Upper lobe of left lung (tissue), 6 donors: ENCODE measurements around the gene ESAM. TPM values are rescaled to one million over a fixed set of nuclear protein-coding genes. Genes with fewer than 3 reads are reported as not detected.

Source experiments
- ATAC-seq, 2 donors: fragments of 200-7000 bp; cut with Tn5 transposase; one replicate each; pipeline ENCODE4 v1.9.1; 2022; ENCODE audit warnings: mild to moderate bottlenecking in 2 of 2, moderate library complexity in 2 of 2; ENCODE audit not compliant: low FRiP score in 2 of 2
- DNase-seq, 2 donors: peaks; one replicate each; pipeline ENCODE4 v3.0.0-alpha.2; 2019 to 2020
- H3K27ac ChIP-seq, 4 donors: fragments of 200-600 bp; sonication (generic); one replicate each; pipeline ENCODE4 v1.5.1; 2016 to 2019
- H3K27me3 ChIP-seq, 4 donors: fragments of 200-600 bp; sonication (generic); one replicate each; pipeline ENCODE4 v1.5.1; 2017 to 2019
- H3K36me3 ChIP-seq, 4 donors: fragments of 200-600 bp; sonication (generic); one replicate each; pipeline ENCODE4 v1.5.1; 2016 to 2019
- H3K4me1 ChIP-seq, 4 donors: fragments of 200-600 bp; sonication (generic); one replicate each; pipeline ENCODE4 v1.5.1; 2018 to 2019
- H3K4me3 ChIP-seq, 4 donors: fragments of 200-600 bp; sonication (generic); one replicate each; pipeline ENCODE4 v1.5.1; 2017 to 2019; ENCODE audit warnings: mild to moderate bottlenecking in 2 of 4, moderate library complexity in 1 of 4
- H3K9me3 ChIP-seq, 4 donors: fragments of 200-600 bp; sonication (generic); one replicate each; pipeline ENCODE4 v1.5.1; 2018 to 2019
- EP300 ChIP-seq, 4 donors: sonication (generic); formaldehyde crosslinking; IDR thresholded peaks; one replicate each; pipeline ENCODE4 v1.5.1; 2017; ENCODE audit warnings: antibody characterized with exemption in 4 of 4, control low read depth in 2 of 4
- POLR2A ChIP-seq, 4 donors: fragments of 450-650 bp; IDR thresholded peaks; one replicate each; pipeline ENCODE4 v1.5.1; 2016 to 2017; ENCODE audit warnings: antibody characterized with exemption in 4 of 4, mild to moderate bottlenecking in 2 of 4
- POLR2AphosphoS5 ChIP-seq, 2 donors: sonication (generic); formaldehyde crosslinking; IDR thresholded peaks; one replicate each; pipeline ENCODE4 v1.5.1; 2017; ENCODE audit warnings: antibody characterized with exemption in 2 of 2
- WGBS, 2 donors: methylation state at CpG; one replicate each; pipeline ENCODE4 v1.1.5; 2017 to 2018; 5-methylcytosine and 5-hydroxymethylcytosine counted together
- total RNA-seq, 6 donors: library from RNA; depleted of rRNA in 4 of 6; stranded (reverse); fragments of >200 nt in 4 of 6; gene quantifications; one replicate each; pipeline versions ENCODE4 v1.1.0 to v1.2.1, GENCODE V29; 2016 to 2021
- TF ChIP-seq, protein P1 (sequence below), 6 experiments: fragments of 450-650 bp in 4 of 6; fragments of 200-600 bp in 2 of 6; sonication (generic) in 2 of 6; IDR thresholded peaks; one replicate each; pipeline ENCODE4 v1.5.1; 2016 to 2019; ENCODE audit warnings: antibody characterized with exemption in 6 of 6
- donor health status: DM: no; HTN: no; CAD: no; lungs with moderate emphysema.
- donor health status: DM: no; HTN: yes; CAD: no; lungs with severe emphysema.

Gene ESAM
- total RNA-seq, 6 donors from 2014 or later, result 39.8 to 177 (median 128) TPM

DNA sequence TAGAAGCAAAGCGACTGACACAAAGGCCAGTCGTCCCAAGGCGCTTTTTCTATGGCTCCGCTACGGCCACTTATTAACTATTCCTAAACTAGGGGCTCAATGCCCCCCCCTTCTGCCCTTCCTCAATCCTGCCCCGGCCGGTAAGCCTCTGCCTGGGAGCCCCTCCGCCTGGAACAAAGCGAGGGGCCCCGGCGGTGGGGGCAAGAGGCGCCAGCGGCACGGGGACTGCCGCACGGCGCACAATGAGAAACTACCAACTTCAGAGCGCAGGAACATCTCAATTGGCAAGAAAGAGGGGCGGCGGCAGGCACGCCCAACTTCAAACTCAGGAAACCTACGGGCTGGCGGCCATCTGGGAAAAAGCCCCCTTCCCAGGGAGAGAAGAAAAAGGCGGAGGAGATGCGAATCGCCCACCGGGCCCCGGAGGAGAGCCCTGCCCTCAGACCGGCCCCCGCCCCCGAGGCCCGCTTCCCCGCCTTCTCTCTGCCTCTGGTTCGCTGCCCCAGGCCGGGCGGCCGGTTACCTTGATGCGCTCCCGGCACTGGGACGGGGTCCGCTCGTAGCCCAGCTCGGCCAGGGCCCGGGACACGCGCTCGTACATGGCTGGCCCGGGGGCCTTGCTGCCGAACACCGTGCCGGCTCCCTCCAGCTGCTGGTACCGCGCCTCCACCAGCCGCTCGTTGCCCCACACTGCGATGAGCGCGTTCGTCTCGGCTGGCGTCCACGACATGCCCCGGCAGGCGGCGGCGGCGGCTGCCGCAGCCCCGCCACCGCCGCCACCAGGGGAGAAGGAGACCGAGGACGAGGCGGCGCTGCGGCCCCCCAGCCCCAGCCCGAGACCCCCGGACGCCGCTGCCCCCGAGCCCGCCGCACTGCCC lies 37.5 kb upstream of the ESAM start:
- ATAC-seq, result peak; percentile 47 to 55
- Histone ChIP-seq H3K27ac (peak overlapping the region; percentile 97 to 98 (median 98)), H3K4me1 (peaks cover 21 to 31% (median 22%) of the 10 kb centered on the region in 4 donors), H3K4me3 (peak overlapping the region; percentile 68 to 93 (median 77)), H3K9me3 (no peaks in the 10 kb centered on the region), H3K36me3 (no peaks in the 10 kb centered on the region), H3K27me3 (peaks cover 0 to 3% (median 0%) of the 10 kb centered on the region in 4 donors)
- peak; percentile 33 to 90 for DNase-seq
- 1% methylated on average over 31 to 66 of the region's 83 CpGs for WGBS, 2 donors
- no peak for TF ChIP-seq EP300 (IDR thresholded peaks at IDR 0.05)
- TF ChIP-seq, protein P1, sequence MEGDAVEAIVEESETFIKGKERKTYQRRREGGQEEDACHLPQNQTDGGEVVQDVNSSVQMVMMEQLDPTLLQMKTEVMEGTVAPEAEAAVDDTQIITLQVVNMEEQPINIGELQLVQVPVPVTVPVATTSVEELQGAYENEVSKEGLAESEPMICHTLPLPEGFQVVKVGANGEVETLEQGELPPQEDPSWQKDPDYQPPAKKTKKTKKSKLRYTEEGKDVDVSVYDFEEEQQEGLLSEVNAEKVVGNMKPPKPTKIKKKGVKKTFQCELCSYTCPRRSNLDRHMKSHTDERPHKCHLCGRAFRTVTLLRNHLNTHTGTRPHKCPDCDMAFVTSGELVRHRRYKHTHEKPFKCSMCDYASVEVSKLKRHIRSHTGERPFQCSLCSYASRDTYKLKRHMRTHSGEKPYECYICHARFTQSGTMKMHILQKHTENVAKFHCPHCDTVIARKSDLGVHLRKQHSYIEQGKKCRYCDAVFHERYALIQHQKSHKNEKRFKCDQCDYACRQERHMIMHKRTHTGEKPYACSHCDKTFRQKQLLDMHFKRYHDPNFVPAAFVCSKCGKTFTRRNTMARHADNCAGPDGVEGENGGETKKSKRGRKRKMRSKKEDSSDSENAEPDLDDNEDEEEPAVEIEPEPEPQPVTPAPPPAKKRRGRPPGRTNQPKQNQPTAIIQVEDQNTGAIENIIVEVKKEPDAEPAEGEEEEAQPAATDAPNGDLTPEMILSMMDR (IDR thresholded peaks at IDR 0.05), result no peak
- TF ChIP-seq POLR2AphosphoS5 (IDR thresholded peaks at IDR 0.05), result no peak
- no peak for TF ChIP-seq POLR2A (IDR thresholded peaks at IDR 0.05)

DNA sequence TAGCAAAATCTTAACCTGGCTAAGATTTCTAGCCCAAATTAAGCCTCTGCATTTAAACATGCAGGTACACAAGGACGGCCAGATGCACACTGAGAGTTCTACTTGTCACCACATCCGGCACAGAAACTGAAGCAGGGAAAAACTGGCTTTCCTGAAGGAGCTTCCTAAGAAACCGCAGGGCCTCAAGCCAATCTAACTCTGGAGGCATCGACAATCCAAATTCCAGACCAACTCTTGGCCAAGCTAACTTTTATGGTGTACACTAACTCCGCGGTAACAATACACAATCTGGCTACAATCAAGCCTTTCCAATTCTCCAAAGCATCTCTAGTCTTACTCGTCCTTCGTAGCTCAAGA lies 36.9 kb upstream of the ESAM start:
- WGBS, 2 donors, result 1 to 3% methylated on average over 8 of the region's 8 CpGs
- no peak for ATAC-seq

DNA sequence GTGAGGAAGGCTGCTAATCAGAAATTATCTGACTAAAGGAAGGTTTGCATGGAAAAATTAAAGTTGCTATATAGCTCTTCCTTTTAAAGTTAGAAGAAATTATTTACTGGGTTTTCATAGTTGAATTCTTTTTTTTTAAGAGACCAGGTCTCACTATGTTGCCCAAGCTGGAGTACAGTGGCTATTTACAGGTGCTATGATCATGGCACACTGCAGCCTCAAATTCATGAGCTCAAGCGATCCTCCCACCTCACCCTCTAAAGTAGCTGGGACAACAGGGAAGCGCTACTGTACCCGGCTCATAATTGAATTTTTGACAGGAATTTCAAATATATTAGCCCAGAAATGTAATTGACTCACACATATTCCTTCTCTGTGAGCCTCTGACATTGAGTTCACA lies 34.2 kb upstream of the ESAM start:
- no peak for ATAC-seq
- DNase-seq, result no peak
- Histone ChIP-seq H3K27ac (no peak overlapping the region), H3K4me3 (no peak overlapping the region), H3K4me1 (peaks cover 22 to 34% (median 27%) of the 10 kb centered on the region in 4 donors), H3K27me3 (peaks cover 0 to 3% (median 0%) of the 10 kb centered on the region in 4 donors), H3K9me3 (no peaks in the 10 kb centered on the region), H3K36me3 (no peaks in the 10 kb centered on the region)
- 90 to 91% methylated on average over 3 of the region's 3 CpGs for WGBS, 2 donors
- TF ChIP-seq EP300 (IDR thresholded peaks at IDR 0.05), result no peak
- no peak for TF ChIP-seq POLR2A (IDR thresholded peaks at IDR 0.05)
- TF ChIP-seq, protein P1 (IDR thresholded peaks at IDR 0.05), result no peak
- no peak for TF ChIP-seq POLR2AphosphoS5 (IDR thresholded peaks at IDR 0.05)

More for the DNA sequence above, 36.9 kb upstream of the ESAM start:
- no peaks in the 10 kb centered on the region for H3K9me3 ChIP-seq
- TF ChIP-seq POLR2A (IDR thresholded peaks at IDR 0.05) (no peak), EP300 (IDR thresholded peaks at IDR 0.05) (no peak), POLR2AphosphoS5 (IDR thresholded peaks at IDR 0.05) (no peak)
- TF ChIP-seq, protein P1 (IDR thresholded peaks at IDR 0.05), result no peak
- peak overlapping the region; percentile 97 to 98 (median 98) for H3K27ac ChIP-seq
- H3K27me3 ChIP-seq, result peaks cover 0 to 3% (median 0%) of the 10 kb centered on the region in 4 donors
- H3K4me3 ChIP-seq, result peak overlapping the region; percentile 68 to 93 (median 77)
- DNase-seq, result peak in 1 of 2 donors; percentile 55
- no peaks in the 10 kb centered on the region for H3K36me3 ChIP-seq
- peaks cover 21 to 35% (median 23%) of the 10 kb centered on the region in 4 donors for H3K4me1 ChIP-seq

DNA sequence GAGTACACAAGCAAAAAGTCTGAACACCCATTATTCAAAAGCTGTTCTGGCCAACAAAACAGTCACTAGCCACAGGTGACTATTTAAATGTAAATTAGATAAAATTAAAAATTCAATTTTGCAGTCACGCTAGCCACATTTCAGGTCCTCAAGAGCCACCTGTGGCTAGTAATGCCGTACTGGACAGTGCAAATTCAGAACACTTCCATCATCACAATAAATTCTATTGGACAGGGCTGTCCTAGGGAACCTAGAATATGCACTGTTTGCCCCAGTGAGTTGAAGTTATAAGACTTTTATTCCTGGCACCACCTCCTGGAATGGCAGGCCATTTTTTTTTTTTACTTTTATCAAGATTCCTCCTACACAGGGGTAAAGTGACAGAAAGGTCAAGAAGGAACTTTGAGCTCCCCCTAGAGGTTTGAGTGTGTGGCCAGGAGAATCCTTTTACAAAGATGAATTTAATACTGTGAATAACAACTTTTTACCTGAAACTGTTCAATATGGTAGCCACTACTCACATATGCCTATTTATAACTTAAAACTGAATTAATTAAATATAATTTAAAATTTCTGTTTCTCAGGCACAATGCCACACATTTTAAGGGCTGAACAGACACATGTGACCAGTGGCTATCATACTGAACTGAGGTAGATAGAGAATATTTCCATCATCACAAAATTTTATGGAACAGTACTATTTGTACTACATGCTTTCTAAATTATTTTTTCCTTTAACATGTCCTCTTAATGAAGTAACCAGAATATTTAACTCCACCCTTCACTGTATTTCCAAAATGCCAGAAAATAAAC lies 31.6 kb upstream of the ESAM start:
- Histone ChIP-seq H3K9me3 (no peaks in the 10 kb centered on the region), H3K27me3 (no peaks in the 10 kb centered on the region), H3K27ac (no peak overlapping the region), H3K4me3 (no peak overlapping the region), H3K36me3 (no peaks in the 10 kb centered on the region), H3K4me1 (peaks cover 8 to 23% (median 13%) of the 10 kb centered on the region in 4 donors)
- ATAC-seq, result peak in 1 of 2 donors; percentile 64
- TF ChIP-seq EP300 (IDR thresholded peaks at IDR 0.05), result no peak
- TF ChIP-seq, protein P1 (IDR thresholded peaks at IDR 0.05), result peak in 5 of 6 experiments; percentile 43 to 56 (median 49)
- 80 to 90% methylated on average over 2 of the region's 2 CpGs for WGBS, 2 donors
- no peak for DNase-seq
